SK-N-SH treated with all-trans-retinoic acid at 6 μM for 48 hours (cell line): ENCODE data around the gene BAG3.
"Not testable (repeated sequence)": the region's sequence is repeated elsewhere in the genome, so short reads cannot be mapped to it uniquely, and the experiment has no call there.

Experiments used
- ATAC-seq: fragments of 200-7000 bp; cut with Tn5 transposase; 3 replicates; pipeline ENCODE4 v1.9.1; 2020; ENCODE audit warnings: mild to moderate bottlenecking, moderate library complexity
- ARNTL ChIP-seq: fragments of 450-650 bp; formaldehyde crosslinking; IDR thresholded peaks from 2 replicates; pipeline ENCODE4 v1.5.0; 2020; ENCODE audit warnings: low read depth, mild to moderate bottlenecking, moderate library complexity, borderline replicate concordance
- BACH2 ChIP-seq: fragments of 250-450 bp; sonication (Bioruptor Pico); IDR thresholded peaks from 2 replicates; pipeline ENCODE4 v1.9.0; 2021; ENCODE audit warnings: mild to moderate bottlenecking, borderline replicate concordance
- CSDC2 ChIP-seq: fragments of 250-450 bp; sonication (Bioruptor Pico); IDR thresholded peaks from 2 replicates; pipeline ENCODE4 v1.5.0; 2020; ENCODE audit warnings: mild to moderate bottlenecking, moderate library complexity
- ESRRG ChIP-seq: fragments of 250-450 bp; sonication (Bioruptor Pico); IDR thresholded peaks from 2 replicates; pipeline ENCODE4 v1.6.1; 2021; ENCODE audit warnings: mild to moderate bottlenecking
- GLIS3 ChIP-seq: fragments of 250-450 bp; sonication (Bioruptor Pico); IDR thresholded peaks from 2 replicates; pipeline ENCODE4 v1.5.0; 2020; ENCODE audit warnings: mild to moderate bottlenecking, moderate library complexity
- ISL1 ChIP-seq: fragments of 250-450 bp; sonication (Bioruptor Pico); IDR thresholded peaks from 2 replicates; pipeline ENCODE4 v2.1.2; 2022; ENCODE audit warnings: mild to moderate bottlenecking, moderate library complexity
- OSR1 ChIP-seq: fragments of 250-450 bp; sonication (Bioruptor Pico); IDR thresholded peaks from 2 replicates; pipeline ENCODE4 v1.8.0; 2022; ENCODE audit warnings: moderate library complexity, mild to moderate bottlenecking, inconsistent platforms
- SNAI2 ChIP-seq: fragments of 250-450 bp; sonication (Bioruptor Pico); IDR thresholded peaks from 2 replicates; pipeline ENCODE4 v1.5.0; 2020; ENCODE audit warnings: mild to moderate bottlenecking, moderate library complexity
- TCF4 ChIP-seq: fragments of 250-450 bp; sonication (Bioruptor Pico); IDR thresholded peaks from 2 replicates; pipeline ENCODE4 v1.8.0; 2021; ENCODE audit warnings: mild to moderate bottlenecking, moderate library complexity, borderline replicate concordance
- TOX ChIP-seq: fragments of 250-450 bp; sonication (Bioruptor Pico); IDR thresholded peaks from 2 replicates; pipeline ENCODE4 v1.8.0; 2021; ENCODE audit warnings: mild to moderate bottlenecking, moderate library complexity, borderline replicate concordance
- ZC3H10 ChIP-seq: fragments of 250-450 bp; sonication (Bioruptor Pico); IDR thresholded peaks from 2 replicates; pipeline ENCODE4 v1.5.1; 2021; ENCODE audit warnings: mild to moderate bottlenecking, moderate library complexity
- ZFP3 ChIP-seq: fragments of 250-450 bp; sonication (Bioruptor Pico); IDR thresholded peaks from 2 replicates; pipeline ENCODE4 v1.5.0; 2020; ENCODE audit warnings: mild to moderate bottlenecking, moderate library complexity
- ZNF565 ChIP-seq: fragments of 450-650 bp; formaldehyde crosslinking; conservative IDR thresholded peaks from 2 replicates; pipeline ENCODE4 v1.5.0; 2020; ENCODE audit warnings: low read depth, mild to moderate bottlenecking, moderate library complexity
- ZNF70 ChIP-seq: fragments of 450-650 bp; formaldehyde crosslinking; IDR thresholded peaks from 2 replicates; pipeline ENCODE4 v1.5.0; 2020; ENCODE audit warnings: mild to moderate bottlenecking, moderate library complexity
- ZNF8 ChIP-seq: fragments of 450-650 bp; formaldehyde crosslinking; IDR thresholded peaks from 2 replicates; pipeline ENCODE4 v1.5.0; 2020; ENCODE audit warnings: mild to moderate bottlenecking, moderate library complexity
- TF ChIP-seq, protein P1 (sequence below): fragments of 250-450 bp; sonication (Bioruptor Pico); IDR thresholded peaks from 2 replicates; pipeline ENCODE4 v1.5.1; 2020; ENCODE audit warnings: low read depth, mild to moderate bottlenecking, moderate library complexity
- TF ChIP-seq, protein P2 (sequence below): fragments of 250-450 bp; sonication (Bioruptor Pico); IDR thresholded peaks from 2 replicates; pipeline ENCODE4 v1.5.0; 2020; ENCODE audit warnings: mild to moderate bottlenecking, moderate library complexity
- TF ChIP-seq, protein P3 (sequence below): fragments of 250-450 bp; sonication (Bioruptor Pico); IDR thresholded peaks from 2 replicates; pipeline ENCODE4 v1.5.1; 2021; ENCODE audit warnings: mild to moderate bottlenecking, moderate library complexity
- TF ChIP-seq, protein P4 (sequence below): fragments of 250-450 bp; sonication (Bioruptor Pico); IDR thresholded peaks from 2 replicates; pipeline ENCODE4 v1.8.0; 2020; ENCODE audit warnings: mild to moderate bottlenecking, moderate library complexity, borderline replicate concordance
- TF ChIP-seq, protein P5 (sequence below): fragments of 250-450 bp; sonication (Bioruptor Pico); IDR thresholded peaks from 2 replicates; pipeline ENCODE4 v1.8.0; 2021; ENCODE audit warnings: low read depth, mild to moderate bottlenecking, moderate library complexity, borderline replicate concordance

The BAG3 gene

DNA sequence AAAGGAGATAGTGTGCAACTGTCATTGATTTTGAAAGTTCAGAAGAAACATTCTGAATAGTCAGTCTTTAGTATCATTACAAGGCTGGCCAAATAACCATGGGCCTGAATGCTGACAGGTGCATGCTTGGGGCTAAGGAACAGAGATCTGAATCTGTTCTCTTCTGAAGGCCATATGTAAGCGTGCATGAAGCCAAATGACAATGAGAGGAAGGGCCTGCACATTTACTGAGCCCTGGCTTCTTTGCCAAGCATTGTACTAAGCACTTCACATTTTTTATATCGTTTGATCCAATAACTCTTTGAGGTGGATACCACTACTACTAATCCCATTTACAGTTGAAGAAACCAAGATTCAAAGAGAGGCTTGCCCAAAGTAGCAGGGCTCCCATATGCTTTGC, 32.0 kb upstream of the BAG3 start:
- TF ChIP-seq, protein P1, sequence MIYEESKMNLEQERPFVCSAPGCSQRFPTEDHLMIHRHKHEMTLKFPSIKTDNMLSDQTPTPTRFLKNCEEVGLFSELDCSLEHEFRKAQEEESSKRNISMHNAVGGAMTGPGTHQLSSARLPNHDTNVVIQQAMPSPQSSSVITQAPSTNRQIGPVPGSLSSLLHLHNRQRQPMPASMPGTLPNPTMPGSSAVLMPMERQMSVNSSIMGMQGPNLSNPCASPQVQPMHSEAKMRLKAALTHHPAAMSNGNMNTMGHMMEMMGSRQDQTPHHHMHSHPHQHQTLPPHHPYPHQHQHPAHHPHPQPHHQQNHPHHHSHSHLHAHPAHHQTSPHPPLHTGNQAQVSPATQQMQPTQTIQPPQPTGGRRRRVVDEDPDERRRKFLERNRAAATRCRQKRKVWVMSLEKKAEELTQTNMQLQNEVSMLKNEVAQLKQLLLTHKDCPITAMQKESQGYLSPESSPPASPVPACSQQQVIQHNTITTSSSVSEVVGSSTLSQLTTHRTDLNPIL (CRISPR knock-in tag): no peak
- TF ChIP-seq, all 23 proteins: peak for 0

DNA sequence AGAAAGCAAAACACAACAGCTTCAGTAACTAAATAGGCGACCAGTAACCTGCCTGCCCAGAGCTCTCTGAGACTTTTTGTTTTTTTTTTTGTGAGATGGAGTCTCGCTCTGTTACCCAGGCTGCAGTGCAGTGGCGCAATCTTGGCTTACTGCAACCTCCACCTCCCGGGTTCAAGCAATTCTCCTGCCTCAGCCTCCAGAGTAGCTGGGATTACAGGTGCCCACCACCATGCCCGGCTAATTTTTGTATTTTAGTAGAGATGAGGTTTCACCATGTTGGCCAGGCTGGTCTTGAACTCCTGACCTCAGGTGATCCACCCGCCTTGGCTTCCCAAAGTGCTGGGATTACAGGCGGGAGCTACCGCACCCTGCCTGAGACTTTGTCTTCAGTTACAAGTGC, 31.4 kb upstream of the BAG3 start:
- ATAC-seq: not testable (repeated sequence)

More for the DNA sequence above, 32.0 kb upstream of the BAG3 start:
- ATAC-seq: no peak

DNA sequence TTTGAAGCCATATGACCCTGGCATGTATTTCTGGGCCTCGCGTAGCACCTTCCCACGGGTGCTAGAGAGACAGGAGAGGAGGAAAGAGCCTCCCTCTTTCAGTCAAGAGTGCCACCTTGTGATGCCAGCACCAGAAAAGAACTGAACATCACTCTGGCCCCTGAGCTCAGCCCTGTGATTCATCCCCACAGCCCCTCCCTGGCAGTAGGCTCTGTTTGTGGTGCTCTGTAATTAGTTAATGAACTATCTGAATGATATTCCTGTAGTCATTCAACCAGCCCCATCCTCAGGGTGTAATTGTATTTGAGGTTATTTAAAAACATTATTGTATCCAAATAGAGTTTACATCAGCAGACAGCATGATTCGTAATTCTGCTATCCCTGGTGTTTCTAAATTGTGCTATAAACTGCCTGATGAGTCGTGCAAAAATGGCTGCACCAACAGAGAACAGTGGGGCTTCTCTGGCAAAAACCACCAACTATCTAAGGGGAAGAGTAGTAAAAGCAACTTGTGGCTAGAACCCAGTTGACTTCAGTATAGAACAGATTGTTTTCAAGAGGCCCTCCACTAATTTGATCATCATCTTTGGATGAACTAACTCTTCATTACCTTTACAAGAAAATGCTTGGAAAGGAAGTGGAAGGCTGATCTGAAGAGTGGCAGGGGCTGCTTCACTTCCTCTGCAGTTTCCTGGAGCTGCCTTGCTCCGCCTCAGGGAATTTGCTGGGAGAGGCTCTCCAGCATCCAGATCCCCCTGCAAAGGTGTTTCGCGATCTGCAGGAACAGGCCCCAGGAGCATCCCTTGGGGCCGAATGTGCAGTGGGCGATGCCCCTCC, 30.7 kb upstream of the BAG3 start:
- no peak for TF ChIP-seq TCF4 (CRISPR knock-in tag)
- TF ChIP-seq ESRRG (CRISPR knock-in tag): no peak
- TF ChIP-seq ZNF8 (CRISPR knock-in tag): no peak
- TF ChIP-seq, protein P1 (CRISPR knock-in tag): no peak
- TF ChIP-seq, protein P2, sequence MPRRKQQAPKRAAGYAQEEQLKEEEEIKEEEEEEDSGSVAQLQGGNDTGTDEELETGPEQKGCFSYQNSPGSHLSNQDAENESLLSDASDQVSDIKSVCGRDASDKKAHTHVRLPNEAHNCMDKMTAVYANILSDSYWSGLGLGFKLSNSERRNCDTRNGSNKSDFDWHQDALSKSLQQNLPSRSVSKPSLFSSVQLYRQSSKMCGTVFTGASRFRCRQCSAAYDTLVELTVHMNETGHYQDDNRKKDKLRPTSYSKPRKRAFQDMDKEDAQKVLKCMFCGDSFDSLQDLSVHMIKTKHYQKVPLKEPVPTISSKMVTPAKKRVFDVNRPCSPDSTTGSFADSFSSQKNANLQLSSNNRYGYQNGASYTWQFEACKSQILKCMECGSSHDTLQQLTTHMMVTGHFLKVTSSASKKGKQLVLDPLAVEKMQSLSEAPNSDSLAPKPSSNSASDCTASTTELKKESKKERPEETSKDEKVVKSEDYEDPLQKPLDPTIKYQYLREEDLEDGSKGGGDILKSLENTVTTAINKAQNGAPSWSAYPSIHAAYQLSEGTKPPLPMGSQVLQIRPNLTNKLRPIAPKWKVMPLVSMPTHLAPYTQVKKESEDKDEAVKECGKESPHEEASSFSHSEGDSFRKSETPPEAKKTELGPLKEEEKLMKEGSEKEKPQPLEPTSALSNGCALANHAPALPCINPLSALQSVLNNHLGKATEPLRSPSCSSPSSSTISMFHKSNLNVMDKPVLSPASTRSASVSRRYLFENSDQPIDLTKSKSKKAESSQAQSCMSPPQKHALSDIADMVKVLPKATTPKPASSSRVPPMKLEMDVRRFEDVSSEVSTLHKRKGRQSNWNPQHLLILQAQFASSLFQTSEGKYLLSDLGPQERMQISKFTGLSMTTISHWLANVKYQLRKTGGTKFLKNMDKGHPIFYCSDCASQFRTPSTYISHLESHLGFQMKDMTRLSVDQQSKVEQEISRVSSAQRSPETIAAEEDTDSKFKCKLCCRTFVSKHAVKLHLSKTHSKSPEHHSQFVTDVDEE (CRISPR knock-in tag): no peak
- TF ChIP-seq ZNF70 (CRISPR knock-in tag): no peak
- no peak for TF ChIP-seq ARNTL (CRISPR knock-in tag)
- no peak for TF ChIP-seq SNAI2
- TF ChIP-seq CSDC2 (CRISPR knock-in tag): no peak
- peak; percentile 67 for ATAC-seq

DNA sequence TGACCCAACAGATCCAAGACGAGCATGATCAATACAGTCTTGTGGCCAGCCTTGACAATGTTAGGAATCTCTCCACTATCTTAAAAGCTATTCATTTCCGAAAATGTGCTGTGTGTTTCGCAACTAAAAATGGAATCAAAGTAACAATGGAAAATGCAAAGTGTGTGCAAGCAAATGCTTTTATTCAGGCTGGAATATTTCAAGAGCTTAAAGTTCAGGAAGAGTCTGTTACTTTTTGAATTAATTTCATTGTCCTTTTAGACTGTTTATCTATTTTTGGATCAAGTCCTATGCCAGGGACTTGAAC, 30.1 kb upstream of the BAG3 start:
- no peak for ATAC-seq
- TF ChIP-seq ARNTL (CRISPR knock-in tag) (no peak), TCF4 (CRISPR knock-in tag) (no peak), ZNF565 (no peak), ZC3H10 (CRISPR knock-in tag) (no peak), ZNF70 (CRISPR knock-in tag) (no peak), ZFP3 (CRISPR knock-in tag) (no peak), TOX (CRISPR knock-in tag) (no peak), ISL1 (CRISPR knock-in tag) (no peak), BACH2 (CRISPR knock-in tag) (no peak), OSR1 (CRISPR knock-in tag) (no peak), ESRRG (CRISPR knock-in tag) (no peak), SNAI2 (no peak), GLIS3 (no peak)
- TF ChIP-seq, protein P1 (CRISPR knock-in tag): no peak
- TF ChIP-seq, protein P2 (CRISPR knock-in tag): no peak
- TF ChIP-seq, protein P3, sequence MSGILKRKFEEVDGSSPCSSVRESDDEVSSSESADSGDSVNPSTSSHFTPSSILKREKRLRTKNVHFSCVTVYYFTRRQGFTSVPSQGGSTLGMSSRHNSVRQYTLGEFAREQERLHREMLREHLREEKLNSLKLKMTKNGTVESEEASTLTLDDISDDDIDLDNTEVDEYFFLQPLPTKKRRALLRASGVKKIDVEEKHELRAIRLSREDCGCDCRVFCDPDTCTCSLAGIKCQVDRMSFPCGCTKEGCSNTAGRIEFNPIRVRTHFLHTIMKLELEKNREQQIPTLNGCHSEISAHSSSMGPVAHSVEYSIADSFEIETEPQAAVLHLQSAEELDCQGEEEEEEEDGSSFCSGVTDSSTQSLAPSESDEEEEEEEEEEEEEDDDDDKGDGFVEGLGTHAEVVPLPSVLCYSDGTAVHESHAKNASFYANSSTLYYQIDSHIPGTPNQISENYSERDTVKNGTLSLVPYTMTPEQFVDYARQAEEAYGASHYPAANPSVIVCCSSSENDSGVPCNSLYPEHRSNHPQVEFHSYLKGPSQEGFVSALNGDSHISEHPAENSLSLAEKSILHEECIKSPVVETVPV (CRISPR knock-in tag): no peak
- TF ChIP-seq, protein P4, sequence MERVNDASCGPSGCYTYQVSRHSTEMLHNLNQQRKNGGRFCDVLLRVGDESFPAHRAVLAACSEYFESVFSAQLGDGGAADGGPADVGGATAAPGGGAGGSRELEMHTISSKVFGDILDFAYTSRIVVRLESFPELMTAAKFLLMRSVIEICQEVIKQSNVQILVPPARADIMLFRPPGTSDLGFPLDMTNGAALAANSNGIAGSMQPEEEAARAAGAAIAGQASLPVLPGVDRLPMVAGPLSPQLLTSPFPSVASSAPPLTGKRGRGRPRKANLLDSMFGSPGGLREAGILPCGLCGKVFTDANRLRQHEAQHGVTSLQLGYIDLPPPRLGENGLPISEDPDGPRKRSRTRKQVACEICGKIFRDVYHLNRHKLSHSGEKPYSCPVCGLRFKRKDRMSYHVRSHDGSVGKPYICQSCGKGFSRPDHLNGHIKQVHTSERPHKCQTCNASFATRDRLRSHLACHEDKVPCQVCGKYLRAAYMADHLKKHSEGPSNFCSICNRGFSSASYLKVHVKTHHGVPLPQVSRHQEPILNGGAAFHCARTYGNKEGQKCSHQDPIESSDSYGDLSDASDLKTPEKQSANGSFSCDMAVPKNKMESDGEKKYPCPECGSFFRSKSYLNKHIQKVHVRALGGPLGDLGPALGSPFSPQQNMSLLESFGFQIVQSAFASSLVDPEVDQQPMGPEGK: no peak
- TF ChIP-seq, protein P5, sequence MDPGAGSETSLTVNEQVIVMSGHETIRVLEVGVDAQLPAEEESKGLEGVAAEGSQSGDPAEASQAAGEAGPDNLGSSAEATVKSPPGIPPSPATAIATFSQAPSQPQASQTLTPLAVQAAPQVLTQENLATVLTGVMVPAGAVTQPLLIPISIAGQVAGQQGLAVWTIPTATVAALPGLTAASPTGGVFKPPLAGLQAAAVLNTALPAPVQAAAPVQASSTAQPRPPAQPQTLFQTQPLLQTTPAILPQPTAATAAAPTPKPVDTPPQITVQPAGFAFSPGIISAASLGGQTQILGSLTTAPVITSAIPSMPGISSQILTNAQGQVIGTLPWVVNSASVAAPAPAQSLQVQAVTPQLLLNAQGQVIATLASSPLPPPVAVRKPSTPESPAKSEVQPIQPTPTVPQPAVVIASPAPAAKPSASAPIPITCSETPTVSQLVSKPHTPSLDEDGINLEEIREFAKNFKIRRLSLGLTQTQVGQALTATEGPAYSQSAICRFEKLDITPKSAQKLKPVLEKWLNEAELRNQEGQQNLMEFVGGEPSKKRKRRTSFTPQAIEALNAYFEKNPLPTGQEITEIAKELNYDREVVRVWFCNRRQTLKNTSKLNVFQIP (CRISPR knock-in tag): no peak
